ENCODE data around the gene SLC36A3.
"Not testable (repeated sequence)": the region's sequence is repeated elsewhere in the genome, so short reads cannot be mapped to it uniquely, and the experiment has no call there.

Gene SLC36A3

DNA sequence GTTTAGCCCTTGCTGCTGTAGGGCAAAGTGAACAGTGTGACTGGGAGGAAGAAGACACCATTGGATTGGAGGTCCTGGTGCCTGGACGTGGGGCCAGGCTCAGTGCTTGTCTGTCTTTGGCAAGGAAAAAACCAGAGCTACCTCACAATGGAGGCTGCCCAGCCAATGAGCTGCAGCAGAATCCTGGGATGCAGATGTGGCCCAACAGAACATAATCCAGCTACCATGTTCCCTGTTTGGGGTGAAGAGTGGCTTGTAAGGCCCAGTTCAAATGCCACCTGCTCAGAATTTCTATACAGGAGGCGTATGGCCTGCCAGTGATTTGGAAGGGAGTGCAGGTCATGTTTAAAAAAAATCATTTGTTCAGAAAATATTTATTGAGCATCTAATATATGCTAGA, at the start of gene SLC36A3:
SLC36A3 (minus strand) TSS at position 101 of the 400 bp plus-strand sequence. CDS start 412 bp downstream, outside the sequence.
- DNase-seq (ENCODE audit: low read depth) = no peak

DNA sequence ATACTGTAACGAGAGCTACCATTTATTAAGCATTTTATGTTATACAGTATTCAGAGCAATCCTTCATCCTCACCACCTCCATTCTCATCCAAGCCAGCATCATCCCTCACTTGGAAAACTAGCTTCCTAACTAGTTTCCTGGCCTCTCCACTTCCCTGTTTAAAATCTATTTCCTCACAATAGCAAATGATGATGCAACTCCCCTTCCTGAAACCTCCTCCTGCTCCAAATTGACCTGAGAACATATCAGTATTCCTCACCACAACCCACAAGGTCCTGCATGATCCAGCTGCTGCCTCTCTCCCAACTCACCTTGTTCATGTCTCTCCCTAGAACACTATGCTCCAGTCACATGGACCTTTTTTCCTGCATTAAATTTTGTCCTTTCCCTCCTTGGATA, 48.1 kb upstream of the SLC36A3 start:
- no peak for DNase-seq (ENCODE audit: low read depth)

DNA sequence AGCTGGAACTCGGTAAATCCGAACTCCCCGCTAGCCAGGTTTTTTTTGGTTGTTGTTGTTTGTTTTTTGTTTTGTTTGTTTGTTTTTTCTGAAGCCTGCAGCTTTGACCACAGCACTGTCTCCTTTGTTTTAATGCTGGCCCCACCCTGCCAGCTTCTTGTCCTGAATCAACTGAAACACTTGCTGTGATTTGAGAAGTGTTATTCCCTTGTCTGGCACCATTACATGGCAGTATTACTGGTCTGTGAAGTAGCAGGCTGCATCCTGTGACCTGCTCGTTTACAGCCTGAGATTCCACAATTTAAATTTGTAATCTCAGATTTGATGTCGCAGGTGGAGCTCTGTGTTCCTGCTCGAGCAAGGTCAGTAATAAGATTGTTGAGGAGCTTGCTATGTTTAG, 45.2 kb upstream of the SLC36A3 start:
- no peak for DNase-seq (ENCODE audit: low read depth)

DNA sequence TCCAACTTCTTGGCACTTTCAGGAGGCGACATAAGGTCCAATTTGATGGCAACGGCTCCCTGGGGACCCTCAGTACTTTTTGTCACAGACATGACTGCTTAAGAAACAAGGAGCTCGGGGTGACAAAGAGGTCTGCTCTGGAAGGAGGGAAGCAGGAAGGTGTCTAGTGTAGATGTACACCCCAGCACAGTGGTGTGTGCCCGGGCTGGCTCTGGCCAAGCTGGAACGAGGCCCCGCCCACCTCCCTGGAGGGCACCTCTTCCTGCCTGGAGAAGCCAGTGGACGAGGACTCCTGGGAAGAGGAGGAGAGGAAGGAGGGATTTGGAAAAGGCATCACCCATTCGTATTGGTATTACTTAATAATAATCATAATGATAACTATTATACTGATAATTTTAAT, 43.8 kb upstream of the SLC36A3 start, which contains the start of gene SLC36A2:
SLC36A2 (minus strand) TSS at position 191 of the 400 bp plus-strand sequence; CDS start at position 92, 99 bp downstream.
- DNase-seq (ENCODE audit: low read depth) = no peak

DNA sequence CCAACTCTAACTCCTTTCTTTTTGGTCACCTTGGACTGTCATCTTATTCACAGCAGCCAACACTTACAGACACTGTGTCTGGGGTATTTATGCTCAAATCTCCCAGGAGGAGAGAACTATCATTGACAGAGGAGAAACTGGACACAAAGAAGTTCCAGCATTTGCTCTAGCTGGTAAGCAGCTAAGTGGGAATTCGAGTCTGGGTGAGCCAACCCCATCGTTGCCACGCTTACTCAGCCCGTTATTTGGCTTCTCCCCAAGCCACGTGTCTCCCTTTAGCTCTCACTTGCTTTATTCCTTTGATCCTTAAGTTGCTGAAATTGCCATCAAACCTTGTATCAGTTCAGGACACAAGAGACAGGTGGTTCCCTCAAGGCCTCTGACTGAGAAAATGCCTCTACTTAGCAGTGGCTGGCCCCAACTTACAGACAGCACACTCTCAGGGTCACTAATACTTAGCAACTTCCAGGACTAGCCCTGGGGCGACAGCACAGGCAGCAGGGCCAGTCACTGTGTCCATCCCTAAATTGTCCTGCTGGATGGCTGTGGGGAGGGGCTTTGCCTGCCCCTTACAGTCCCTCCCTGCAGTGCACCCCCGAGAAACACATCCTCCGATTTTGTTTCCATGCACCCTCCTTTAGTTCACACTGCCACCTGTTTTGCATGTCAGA, 42.4 kb upstream of the SLC36A3 start:
- DNase-seq (ENCODE audit: low read depth) = no peak

DNA sequence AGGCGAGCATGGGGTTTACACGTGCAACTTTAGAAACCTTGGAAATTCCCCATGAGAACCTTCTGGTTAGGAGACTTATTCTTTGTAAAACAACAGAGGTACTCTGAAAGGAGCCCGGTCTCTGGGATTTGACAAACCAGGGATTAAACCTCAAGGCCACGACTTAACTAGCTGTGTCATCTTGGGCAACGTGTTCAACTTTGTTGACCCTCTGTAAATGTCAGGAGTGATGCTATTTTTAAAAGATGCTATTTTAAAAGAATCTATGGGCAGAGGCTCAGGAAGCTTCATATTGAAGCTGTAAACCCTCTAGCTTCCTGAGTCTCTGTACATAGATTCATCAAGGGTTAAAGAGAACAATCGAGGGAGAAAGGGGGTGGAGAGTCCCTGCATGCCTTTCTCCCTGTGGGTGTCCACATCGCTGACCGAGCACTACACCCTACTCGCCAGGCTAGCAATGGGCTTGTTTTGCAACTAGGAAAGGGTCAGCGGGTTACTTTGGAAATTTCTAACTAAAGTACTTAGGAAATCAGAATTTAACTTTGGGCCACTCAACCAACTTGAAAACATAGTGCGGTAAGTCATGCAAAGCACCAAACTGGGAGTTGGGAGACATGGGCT, 41.7 kb upstream of the SLC36A3 start:
- no peak for DNase-seq (ENCODE audit: low read depth)

DNA sequence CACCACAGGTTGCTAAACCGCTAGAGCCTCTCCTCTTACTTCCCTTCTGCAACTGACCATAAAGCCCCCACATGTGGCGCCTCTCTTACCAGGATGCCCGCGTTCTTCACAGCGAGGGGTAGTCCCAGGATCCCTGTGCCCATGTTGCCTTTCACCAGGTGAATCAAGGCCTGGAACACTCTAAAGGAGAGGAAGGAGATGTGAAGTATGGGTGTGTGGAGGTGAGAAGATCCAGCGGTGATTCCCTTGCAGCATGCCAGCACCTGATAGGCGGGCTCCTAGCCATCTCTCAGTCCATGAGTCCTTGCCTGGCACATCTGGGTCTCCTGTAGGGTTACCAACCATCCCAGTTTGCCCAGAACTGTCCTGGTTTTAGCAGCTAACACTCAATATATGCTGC, 40.5 kb upstream of the SLC36A3 start:
- DNase-seq (ENCODE audit: low read depth) = no peak

- DNase-seq (ENCODE audit: low read depth) = no peak
Observed at GRCh38 chr5:151340004-151340403, 36.4 kb upstream of the SLC36A3 start.

- no peak for DNase-seq (ENCODE audit: low read depth)
Observed at GRCh38 chr5:151338734-151339133, 35.2 kb upstream of the SLC36A3 start.

DNA sequence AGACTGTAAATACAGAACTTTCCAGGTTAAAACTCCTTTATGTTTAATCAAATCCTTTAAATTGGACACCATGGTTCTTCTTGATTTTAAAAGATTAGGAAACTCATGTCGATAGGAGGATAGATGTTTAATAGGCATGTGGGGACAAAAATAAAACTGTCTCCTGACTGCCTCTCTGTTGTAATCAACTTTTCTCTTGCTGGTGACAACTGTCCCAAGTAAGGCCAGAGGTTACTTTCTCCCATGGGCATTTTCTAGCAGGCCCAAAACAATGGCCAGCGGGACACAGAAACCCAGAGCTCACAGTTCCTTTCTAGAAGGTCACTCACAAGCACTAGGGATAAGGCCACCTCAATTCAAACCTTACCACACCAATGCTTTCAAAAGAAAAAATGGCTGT, 29.3 kb upstream of the SLC36A3 start:
- no peak for DNase-seq (ENCODE audit: low read depth)

DNA sequence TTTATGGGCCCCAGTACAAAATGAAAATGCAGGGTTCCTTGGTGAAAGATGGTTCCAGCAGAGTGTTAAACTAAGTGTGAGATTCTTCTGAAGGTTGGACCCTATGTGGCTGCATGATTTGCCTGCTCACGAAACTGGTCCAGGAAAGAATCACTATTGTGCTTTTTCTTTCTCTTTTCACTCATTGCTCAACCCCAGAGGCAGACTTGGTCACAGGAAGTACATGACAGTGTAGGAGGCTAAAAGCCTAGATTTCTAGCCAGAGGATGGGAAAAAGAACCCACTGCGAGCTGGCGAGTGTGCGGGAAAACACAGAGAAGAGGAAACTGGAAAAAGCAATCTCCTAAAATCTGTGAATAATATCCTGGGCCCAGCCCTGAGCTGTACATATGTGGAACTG, 25.2 kb upstream of the SLC36A3 start:
- no peak for DNase-seq (ENCODE audit: low read depth)

DNA sequence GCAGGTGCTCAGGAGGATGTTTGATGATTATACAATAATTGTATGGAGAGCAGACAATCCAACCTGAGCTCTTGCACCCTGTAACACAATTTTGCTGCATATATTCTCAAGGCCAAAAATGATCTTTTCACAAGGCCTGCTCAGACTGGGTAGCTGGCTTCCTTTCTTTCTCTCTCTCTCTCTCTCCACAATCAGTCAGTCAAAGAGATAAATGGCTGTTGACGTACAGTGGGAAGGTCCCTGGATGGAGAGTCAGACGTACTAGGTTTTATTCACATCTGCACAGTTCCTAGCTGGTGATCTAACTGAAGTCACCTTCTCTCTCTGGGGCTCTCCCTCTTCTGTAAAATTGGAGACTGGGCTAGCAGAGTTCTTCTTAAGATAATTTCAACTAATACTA, 24.0 kb upstream of the SLC36A3 start:
- DNase-seq (ENCODE audit: low read depth) = no peak

DNA sequence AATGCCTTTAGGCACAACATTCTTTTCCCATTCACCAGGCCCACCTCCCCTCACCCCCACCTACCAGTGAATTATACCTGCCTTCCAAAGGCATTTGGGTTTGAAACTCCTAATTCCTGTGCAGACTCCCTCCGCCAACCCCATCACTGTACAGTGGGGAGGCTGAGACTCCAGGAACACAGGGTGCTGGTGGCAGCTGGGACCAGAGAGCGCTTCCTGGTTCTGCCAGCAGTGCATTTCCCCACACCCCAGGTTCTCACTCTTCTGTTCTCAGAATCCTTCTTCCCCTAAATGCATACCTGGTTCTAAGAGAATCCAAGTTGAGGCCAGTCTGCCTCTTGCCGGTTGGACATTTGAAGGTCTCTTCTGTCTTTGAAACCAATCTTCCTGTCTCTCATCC, 22.7 kb upstream of the SLC36A3 start:
- DNase-seq (ENCODE audit: low read depth) = no peak

- no peak for DNase-seq (ENCODE audit: low read depth)
Observed at GRCh38 chr5:151320481-151320880, 16.9 kb upstream of the SLC36A3 start.

GRCh38 chr5:151318850-151319732, 15.5 kb upstream of the SLC36A3 start:
- no peak for DNase-seq (ENCODE audit: low read depth)

DNA sequence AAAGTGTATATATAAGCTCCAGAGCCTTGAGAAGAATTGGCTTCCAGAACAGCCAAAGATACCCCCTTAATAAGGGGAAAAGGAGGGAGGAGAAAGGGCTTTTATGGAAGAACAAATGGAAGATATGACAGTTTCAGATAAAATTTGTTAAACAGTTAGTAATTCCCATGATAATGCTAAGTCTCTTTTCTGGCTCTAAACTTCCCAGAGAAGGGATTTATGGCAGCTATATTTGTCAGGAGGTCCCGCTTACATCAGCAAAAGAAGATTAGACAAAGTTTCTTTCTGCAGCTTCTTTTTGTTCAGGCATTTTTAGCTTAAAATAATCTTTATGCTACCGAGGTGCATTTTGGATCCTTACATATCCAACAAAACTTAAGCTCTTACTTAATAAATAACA, 14.3 kb upstream of the SLC36A3 start:
- no peak for DNase-seq (ENCODE audit: low read depth)

DNA sequence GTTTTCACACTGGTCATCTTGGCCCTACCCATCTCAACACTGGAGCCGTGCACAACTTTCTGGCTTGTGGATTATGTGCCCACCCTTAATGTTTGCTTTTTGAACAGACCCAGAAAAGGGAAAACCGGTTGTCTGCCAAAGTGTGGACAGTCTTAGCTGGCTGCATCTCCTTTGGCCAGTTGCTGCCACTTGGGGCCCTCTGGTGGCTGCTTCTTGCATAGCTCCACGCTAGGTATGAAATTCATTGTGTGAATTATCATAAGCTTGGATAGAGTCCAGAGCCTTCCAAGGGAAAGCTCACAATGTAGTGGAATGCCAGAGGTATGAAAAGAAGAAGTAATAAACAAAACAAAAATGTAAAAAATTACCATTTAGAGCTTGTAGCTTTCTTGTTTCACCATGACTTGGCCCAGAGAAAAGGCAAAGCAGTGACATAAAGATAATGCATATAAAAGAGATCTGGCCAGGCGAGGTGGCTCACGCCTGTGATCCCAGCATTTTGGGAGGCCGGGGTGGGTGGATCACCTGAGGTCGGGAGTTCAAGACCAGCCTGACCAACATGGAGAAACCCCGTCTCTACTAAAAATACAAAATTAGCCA, 12.5 kb upstream of the SLC36A3 start:
- DNase-seq (ENCODE audit: low read depth) = peak; percentile 35

DNA sequence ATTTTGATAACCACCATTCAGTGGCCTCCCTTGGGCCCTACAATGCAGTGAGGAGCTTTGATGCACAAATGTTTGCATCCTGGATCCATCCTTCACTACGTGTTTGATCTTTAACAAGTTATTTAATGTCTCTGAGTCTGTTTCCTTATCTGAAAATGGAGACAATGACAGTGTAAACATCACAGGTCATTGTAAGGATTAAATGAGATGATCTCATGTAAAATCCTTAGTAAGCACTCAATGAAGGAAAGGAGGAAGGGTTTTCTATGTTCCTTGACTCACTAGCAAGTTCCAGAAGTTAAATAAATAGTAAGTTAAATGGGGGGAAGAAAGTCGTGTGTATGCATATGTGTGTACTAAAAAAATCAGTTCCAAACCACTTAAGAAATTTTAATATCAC, 9.8 kb upstream of the SLC36A3 start:
- DNase-seq (ENCODE audit: low read depth) = no peak

DNA sequence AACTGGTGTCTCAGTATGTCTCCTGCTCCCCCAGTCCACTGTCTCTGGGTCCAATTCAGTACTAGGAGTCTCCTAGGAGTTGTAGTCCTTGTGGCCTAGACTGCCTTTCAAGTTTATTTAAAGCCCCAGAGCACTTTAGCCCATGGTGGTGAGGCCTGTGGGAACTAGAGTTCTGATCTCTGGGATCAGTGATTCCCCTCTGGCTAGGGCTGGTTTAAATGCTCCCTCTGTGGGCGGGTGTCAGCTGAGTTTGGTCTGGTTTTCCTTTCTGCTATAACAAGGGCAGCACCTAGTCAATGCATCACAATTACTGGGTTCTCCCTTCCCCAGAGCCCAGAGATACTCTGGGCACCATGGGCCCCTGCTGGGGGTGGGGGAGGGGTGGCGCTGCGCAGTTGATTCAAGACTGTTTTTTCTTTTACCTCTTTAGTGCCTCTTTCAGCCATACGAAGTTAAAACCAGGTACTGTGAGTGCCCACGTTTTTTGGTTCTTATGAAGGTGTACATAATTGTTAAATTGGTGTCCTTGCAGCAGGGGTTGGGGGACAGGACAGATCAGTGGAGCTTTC, 9.3 kb upstream of the SLC36A3 start:
- no peak for DNase-seq (ENCODE audit: low read depth)

DNA sequence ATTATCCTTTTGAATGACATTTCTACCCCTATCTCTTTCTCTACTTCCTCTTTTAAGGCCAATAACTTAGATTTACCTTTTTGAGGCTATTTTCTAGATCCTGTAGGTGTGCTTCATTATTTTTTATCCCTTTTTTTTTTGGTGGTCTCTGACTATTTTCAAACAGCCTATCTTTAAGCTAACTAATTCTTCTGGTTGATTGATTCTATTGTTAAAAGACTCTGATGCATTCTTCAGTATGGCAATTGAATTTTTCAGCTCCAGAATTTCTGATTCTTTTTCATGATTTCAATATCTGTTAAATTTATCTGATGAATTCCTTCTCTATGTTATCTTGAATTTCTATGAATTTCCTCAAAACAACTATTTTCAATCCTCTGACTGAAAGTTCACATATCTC, 7.4 kb upstream of the SLC36A3 start:
- no peak for DNase-seq (ENCODE audit: low read depth)

GRCh38 chr5:151309821-151310220, 6.3 kb upstream of the SLC36A3 start:
- DNase-seq (ENCODE audit: low read depth) = not testable (repeated sequence)

GRCh38 chr5:151309266-151309665, 5.7 kb upstream of the SLC36A3 start:
- DNase-seq (ENCODE audit: low read depth) = not testable (repeated sequence)

Data from HS-5 (cell line).